Endodermal cell (in vitro differentiated cells): Measurements from ENCODE around the gene ZNF787. TPM values are rescaled to one million over a fixed set of nuclear protein-coding genes. Genes with fewer than 3 reads are reported as not detected.

ENCODE experiments used
- DNase-seq: peaks from one replicate; pipeline ENCODE4 v3.0.0-alpha.2; 2017
- H3K27ac ChIP-seq: 2 replicates; pipeline ENCODE4 v1.5.1; 2013; ENCODE audit warnings: mild to moderate bottlenecking, low read depth, low read length, moderate library complexity
- H3K27me3 ChIP-seq: 2 replicates; pipeline ENCODE4 v1.6.1; 2013; ENCODE audit warnings: mild to moderate bottlenecking, low read length, moderate library complexity; ENCODE audit not compliant: insufficient read depth, control insufficient read depth, poor library complexity, severe bottlenecking
- H3K36me3 ChIP-seq: 2 replicates; pipeline ENCODE4 v1.7.0; 2013; ENCODE audit warnings: mild to moderate bottlenecking, low read length, moderate library complexity; ENCODE audit not compliant: control insufficient read depth, insufficient read depth
- H3K4me1 ChIP-seq: one replicate; pipeline ENCODE4 v1.7.0; 2013; ENCODE audit warnings: low read length; ENCODE audit not compliant: control insufficient read depth, insufficient read depth
- H3K4me3 ChIP-seq: 2 replicates; pipeline ENCODE4 v1.5.1; 2013; ENCODE audit warnings: mild to moderate bottlenecking, low read length, moderate library complexity
- H3K9ac ChIP-seq: 2 replicates; pipeline ENCODE4 v1.6.1; 2013; ENCODE audit warnings: mild to moderate bottlenecking, low read length, moderate library complexity; ENCODE audit not compliant: poor library complexity, severe bottlenecking; ENCODE audit errors: extremely low read depth
- H3K9me3 ChIP-seq: 2 replicates; pipeline ENCODE4 v1.6.1; 2013; ENCODE audit warnings: mild to moderate bottlenecking, low read length, moderate library complexity; ENCODE audit not compliant: control insufficient read depth
- H3K27ac Mint-ChIP-seq: 2 replicates; pipeline ENCODE4 v1.8.0; 2020; ENCODE audit warnings: mixed read lengths
- H3K27me3 Mint-ChIP-seq: 2 replicates; pipeline ENCODE4 v1.8.0; 2021; ENCODE audit warnings: mild to moderate bottlenecking, mixed read lengths; ENCODE audit not compliant: insufficient read depth
- H3K36me3 Mint-ChIP-seq: 2 replicates; pipeline ENCODE4 v1.8.0; 2020; ENCODE audit warnings: low read depth, mixed read lengths
- H3K4me1 Mint-ChIP-seq: 2 replicates; pipeline ENCODE4 v1.8.0; 2020; ENCODE audit warnings: mixed read lengths
- H3K4me3 Mint-ChIP-seq: 2 replicates; pipeline ENCODE4 v1.8.0; 2020; ENCODE audit warnings: mild to moderate bottlenecking, moderate library complexity, mixed read lengths
- H3K9me3 Mint-ChIP-seq: 2 replicates; pipeline ENCODE4 v1.8.0; 2020; ENCODE audit warnings: mild to moderate bottlenecking, mixed read lengths
- CTCF ChIP-seq: fragments of 200-600 bp; sonication (generic); conservative IDR thresholded peaks from 2 replicates; pipeline ENCODE4 v1.5.0; 2021; ENCODE audit warnings: antibody characterized with exemption, mild to moderate bottlenecking
- WGBS, 2 experiments: methylation state at CpG; one replicate each; pipeline versions ENCODE4 v1.1.5 to v1.1.7; 2013; ENCODE audit warnings: missing lambda C conversion rate in 2 of 2, mixed read lengths in 1 of 2; ENCODE audit not compliant: insufficient coverage in 1 of 2, insufficient read length in 1 of 2; 5-methylcytosine and 5-hydroxymethylcytosine counted together
- total RNA-seq, 2 donors: library from RNA; stranded (reverse); fragmentation: NEBNext Ultra II Directional in 1 of 2; extraction: Animal tissue kit (Norgen Biotek cat#: 25700) in 1 of 2; gene quantifications; 2 replicates in 1 of 2; 3 replicates in 1 of 2; pipeline ENCODE4 v1.2.1, GENCODE V29; 2021

ZNF787 gene
- total RNA-seq, 2 donors from 2014 or later, result 42.1 to 43.7 TPM

- no peak for TF ChIP-seq CTCF
- Mint-ChIP-seq H3K27ac (no peak overlapping the region), H3K4me1 (peaks cover 11% of the 10 kb centered on the region), H3K36me3 (peaks cover 40% of the 10 kb centered on the region), H3K27me3 (no peaks in the 10 kb centered on the region), H3K9me3 (peaks cover 15% of the 10 kb centered on the region), H3K4me3 (no peak overlapping the region)
- WGBS, 2 experiments, result 94 to 100% methylated on average over 1 to 14 of the region's 14 CpGs
- no peak overlapping the region for H3K9ac ChIP-seq
- no peaks in the 10 kb centered on the region for H3K27me3 ChIP-seq
- H3K9me3 ChIP-seq, result peaks cover 15% of the 10 kb centered on the region
- H3K27ac ChIP-seq, result no peak overlapping the region
- peak; percentile 47 for DNase-seq
- no peak overlapping the region for H3K4me3 ChIP-seq
- no peaks in the 10 kb centered on the region for H3K4me1 ChIP-seq
- H3K36me3 ChIP-seq, result peaks cover 29% of the 10 kb centered on the region
Observed at GRCh38 chr19:56089344-56089743, 31.8 kb downstream of the ZNF787 start.

GRCh38 chr19:56088497-56089215 is 32.4 kb downstream of the ZNF787 start:
- peaks cover 25% of the 10 kb centered on the region for H3K36me3 ChIP-seq
- H3K27ac Mint-ChIP-seq, result no peak overlapping the region
- 96 to 97% methylated on average over 35 to 66 of the region's 66 CpGs for whole genome bisulfite sequencing, 2 experiments
- H3K9me3 ChIP-seq, result peaks cover 12% of the 10 kb centered on the region
- peaks cover 33% of the 10 kb centered on the region for H3K36me3 Mint-ChIP-seq
- TF ChIP-seq CTCF, result no peak
- H3K4me1 Mint-ChIP-seq, result peaks cover 18% of the 10 kb centered on the region
- no peak overlapping the region for H3K4me3 ChIP-seq
- H3K9ac ChIP-seq, result no peak overlapping the region
- no peaks in the 10 kb centered on the region for H3K27me3 Mint-ChIP-seq
- H3K9me3 Mint-ChIP-seq, result peaks cover 12% of the 10 kb centered on the region
- DNase-seq, result peak; percentile 49
- no peaks in the 10 kb centered on the region for H3K27me3 ChIP-seq
- H3K4me3 Mint-ChIP-seq, result no peak overlapping the region
- no peak overlapping the region for H3K27ac ChIP-seq
- H3K4me1 ChIP-seq, result peaks cover 6% of the 10 kb centered on the region

GRCh38 chr19:56087647-56088496 is 33.2 kb downstream of the ZNF787 start:
- 97 to 99% methylated on average over 26 to 96 of the region's 104 CpGs for WGBS, 2 experiments
- Histone ChIP-seq H3K9me3 (peaks cover 5% of the 10 kb centered on the region), H3K36me3 (peaks cover 19% of the 10 kb centered on the region), H3K27me3 (no peaks in the 10 kb centered on the region), H3K27ac (no peak overlapping the region), H3K4me3 (no peak overlapping the region), H3K9ac (no peak overlapping the region), H3K4me1 (peaks cover 6% of the 10 kb centered on the region)
- H3K36me3 Mint-ChIP-seq, result peaks cover 26% of the 10 kb centered on the region
- H3K4me3 Mint-ChIP-seq, result no peak overlapping the region
- no peaks in the 10 kb centered on the region for H3K27me3 Mint-ChIP-seq
- no peak for TF ChIP-seq CTCF
- peaks cover 19% of the 10 kb centered on the region for H3K4me1 Mint-ChIP-seq
- H3K9me3 Mint-ChIP-seq, result peaks cover 5% of the 10 kb centered on the region
- DNase-seq, result peak; percentile 46
- H3K27ac Mint-ChIP-seq, result no peak overlapping the region
